LNCAP (cell line): ENCODE data around the gene PRKCH.

Source experiments
- TF ChIP-seq, protein P1 (sequence below): fragments of 450-650 bp; IDR thresholded peaks from 2 replicates; pipeline ENCODE4 v1.5.1; 2017; ENCODE audit warnings: mild to moderate bottlenecking

PRKCH gene

DNA sequence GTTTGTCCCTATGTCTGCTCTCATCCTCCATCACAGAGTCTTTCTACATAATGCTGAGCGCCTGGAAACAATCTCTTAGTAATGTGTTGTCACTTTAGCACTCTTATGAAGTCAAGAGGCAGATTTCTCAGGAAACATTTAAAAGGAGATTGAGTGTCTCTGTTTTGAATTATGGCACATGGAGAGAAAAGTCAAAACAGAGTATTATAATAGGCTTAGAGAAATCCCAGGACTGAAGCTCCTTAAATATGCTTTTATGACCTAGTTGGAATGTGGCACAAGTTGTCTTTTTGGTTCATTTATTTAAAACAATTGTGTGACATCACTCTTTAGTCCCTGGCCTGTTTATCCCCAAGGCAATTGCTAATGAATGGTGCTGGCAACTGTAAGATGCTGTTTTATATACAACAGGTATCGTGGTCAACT lies 256.1 kb downstream of the PRKCH start:
- TF ChIP-seq, protein P1, sequence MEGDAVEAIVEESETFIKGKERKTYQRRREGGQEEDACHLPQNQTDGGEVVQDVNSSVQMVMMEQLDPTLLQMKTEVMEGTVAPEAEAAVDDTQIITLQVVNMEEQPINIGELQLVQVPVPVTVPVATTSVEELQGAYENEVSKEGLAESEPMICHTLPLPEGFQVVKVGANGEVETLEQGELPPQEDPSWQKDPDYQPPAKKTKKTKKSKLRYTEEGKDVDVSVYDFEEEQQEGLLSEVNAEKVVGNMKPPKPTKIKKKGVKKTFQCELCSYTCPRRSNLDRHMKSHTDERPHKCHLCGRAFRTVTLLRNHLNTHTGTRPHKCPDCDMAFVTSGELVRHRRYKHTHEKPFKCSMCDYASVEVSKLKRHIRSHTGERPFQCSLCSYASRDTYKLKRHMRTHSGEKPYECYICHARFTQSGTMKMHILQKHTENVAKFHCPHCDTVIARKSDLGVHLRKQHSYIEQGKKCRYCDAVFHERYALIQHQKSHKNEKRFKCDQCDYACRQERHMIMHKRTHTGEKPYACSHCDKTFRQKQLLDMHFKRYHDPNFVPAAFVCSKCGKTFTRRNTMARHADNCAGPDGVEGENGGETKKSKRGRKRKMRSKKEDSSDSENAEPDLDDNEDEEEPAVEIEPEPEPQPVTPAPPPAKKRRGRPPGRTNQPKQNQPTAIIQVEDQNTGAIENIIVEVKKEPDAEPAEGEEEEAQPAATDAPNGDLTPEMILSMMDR, result no peak

DNA sequence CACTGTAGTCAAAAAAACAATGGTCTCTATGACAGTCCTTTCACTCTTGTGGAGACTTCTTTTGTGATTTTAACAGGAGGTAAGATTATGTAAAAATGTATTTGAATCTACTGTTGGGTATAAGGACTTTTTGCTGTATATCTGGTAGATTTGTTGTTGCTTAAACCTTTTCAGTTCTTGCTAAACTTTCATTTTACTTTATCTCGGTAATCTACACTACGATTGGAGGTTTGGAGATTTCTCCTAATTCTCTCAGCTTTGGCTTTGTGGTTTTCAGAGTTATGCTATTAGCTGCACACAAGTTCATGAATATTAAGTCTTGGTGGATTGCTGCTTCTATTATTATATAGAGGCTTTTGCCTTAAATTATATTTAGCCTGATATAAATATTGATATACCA lies 257.4 kb downstream of the PRKCH start:
- TF ChIP-seq, protein P1, result no peak

DNA sequence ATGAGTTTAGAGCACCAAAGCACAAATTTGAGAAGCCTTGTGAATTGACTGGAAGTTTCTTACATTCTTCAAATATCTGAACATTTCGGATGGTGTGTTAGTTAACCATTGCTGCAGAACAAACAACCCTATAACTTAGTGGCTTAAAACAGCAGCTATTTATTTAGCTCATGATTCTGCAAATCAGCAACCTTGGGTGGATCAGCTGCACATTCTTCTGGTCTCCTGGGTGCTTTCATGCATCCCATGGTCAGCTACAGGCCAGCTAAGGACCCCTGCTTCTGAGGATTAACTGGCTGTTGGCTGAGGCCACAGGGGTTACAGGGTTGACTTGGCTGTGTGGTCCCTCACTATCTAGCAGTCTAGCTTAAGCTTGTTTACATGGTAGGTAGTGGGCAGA lies 260.0 kb downstream of the PRKCH start:
- TF ChIP-seq, protein P1, result no peak

DNA sequence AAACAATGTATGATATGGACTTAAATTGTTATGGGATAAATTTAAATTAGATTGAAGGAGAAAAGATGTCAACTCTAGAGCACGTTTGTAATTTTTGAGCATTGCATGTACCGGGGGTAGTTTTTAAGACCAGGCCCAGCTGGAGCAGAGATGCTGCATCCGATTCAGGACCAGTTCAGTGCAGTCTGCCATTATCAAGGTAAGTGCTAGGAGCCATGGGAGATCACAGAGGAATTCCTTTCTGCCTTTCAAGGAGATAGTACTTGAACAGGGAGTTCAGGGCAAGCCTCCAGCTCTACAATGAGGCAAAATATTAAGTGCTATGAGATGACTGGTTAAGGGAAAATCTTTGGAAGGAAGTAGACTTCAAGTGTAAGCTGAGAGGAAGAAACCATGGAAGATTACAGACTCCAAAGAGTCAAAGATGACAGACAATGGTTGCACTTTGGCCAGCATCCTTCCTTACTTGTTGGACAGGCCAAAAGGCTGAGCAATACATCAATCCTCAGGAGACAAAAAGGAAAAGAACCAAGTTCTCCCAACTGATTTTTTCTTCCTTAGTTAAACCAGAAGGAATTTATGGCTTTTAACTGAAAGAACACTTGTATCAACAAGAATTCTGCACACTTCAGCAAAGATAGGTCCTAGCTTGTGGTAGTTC lies 260.7 kb downstream of the PRKCH start:
- TF ChIP-seq, protein P1, result no peak

DNA sequence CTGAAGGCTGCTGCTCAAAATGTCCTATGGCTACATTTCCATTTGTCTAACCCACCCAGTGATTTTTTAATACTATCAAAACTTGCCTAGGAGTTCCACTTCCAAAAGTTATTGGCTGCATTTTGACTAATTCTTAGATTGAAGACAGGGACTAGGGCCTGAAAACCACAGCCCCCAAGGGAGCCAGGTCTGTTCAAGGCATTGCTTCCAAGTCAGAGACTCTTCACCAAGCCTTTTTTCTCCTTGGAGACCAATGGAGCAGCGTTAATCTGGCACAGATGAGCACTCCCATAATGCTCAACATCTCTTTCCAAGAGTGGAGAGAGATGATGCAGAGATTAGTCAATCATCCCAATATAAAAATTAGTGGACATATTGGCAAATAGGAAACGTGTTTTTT lies 261.4 kb downstream of the PRKCH start:
- TF ChIP-seq, protein P1, result no peak

DNA sequence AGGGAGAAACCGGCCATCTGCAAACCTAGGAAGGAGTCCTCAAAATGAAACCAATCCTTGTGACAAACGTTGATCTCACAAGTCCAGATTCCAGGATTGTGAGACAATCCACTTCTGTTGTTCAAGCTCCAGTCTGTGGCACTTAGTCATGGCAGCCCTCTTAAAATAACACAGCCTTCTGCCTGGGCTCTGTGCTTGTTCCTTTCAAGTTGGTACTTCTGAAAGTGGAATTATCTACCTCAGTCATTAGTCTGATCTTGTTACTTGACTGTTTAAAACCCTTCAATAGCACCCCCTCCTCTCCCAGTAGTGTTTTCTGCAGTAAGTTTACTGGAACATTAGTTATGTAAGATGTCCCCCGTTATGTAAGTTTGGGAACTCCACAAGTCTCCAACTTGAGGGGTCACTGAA lies 263.0 kb downstream of the PRKCH start:
- TF ChIP-seq, protein P1, result no peak

DNA sequence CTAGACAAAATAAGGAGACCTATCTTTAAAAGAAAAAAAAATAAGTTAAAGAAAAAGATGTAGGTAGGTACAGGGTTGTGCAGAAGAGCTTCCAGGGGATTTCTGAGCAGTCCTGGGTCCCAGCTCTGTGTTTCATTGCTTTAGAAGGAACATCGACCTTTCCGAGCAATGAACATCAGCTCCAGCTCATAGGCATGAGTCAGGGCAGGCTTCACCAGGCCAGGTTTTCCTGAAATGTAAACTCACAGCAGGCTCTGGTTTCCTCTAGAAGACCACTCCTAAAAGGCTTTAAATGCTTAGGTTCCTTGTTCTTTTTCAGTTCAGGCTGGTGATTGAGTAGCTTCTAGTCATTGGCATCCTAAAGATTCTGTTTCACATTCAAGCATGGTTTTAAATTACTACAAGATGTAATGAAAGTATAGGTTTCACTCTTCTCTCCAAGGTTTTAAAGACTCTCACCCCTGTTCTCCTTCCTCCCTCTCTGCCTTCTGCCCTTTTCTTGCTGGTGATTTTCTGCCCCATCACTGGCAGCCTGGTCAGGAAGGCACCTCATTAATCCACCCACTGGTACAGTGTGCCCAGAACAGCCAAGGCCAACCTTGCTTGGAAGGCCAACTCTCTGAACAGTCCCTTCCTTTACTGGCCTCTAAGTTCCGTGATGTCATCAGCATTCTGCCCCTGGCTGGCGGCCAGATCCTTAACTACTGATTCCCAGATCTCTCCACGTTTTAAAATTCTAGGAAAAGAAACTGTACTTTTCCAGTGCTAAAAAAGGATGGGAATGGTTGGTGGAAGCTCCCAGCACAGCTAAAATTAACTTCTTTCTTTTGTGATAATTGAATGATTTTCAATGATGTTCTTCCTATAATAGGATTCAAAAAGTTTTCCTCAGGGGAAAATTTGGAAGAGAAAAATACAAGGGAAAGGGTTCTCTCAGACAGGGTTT lies 264.5 kb downstream of the PRKCH start:
- TF ChIP-seq, protein P1, result no peak
